Islet of Langerhans (tissue), 1 donor: Measurements from ENCODE around the gene MACROD2.

Source experiments
- FAIRE-seq: peaks from one replicate; lab custom pipeline; 2011; peaks lifted over from hg19 to GRCh38; lab: Jason Lieb, UNC

The MACROD2 gene

GRCh38 chr20:14595051-14595450 lies 599.7 kb downstream of the MACROD2 start:
- no peak for FAIRE-seq

DNA sequence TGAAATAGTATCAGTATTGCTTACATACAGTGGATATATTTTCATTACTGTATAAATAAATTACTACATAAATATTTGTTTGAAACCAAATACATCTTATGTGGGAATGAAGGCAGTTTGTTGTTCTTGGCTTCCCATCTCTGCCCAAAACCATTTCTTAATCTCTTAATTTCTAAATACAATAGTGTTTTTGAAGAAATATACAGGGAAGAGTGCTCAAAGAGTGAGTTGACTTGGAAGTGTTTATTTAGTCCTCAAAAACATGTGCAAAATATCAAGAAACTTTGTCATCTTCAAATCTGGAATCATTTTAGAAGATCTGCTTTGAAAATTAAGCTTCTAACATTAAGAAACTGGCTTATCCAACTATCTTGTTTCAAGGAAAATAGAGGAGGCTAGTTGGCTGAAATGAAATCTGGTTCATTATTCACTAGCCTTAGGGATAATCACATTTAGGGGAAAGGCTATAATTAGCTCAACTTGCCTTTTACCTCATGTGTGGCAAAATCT lies 601.9 kb downstream of the MACROD2 start:
- no peak for FAIRE-seq

DNA sequence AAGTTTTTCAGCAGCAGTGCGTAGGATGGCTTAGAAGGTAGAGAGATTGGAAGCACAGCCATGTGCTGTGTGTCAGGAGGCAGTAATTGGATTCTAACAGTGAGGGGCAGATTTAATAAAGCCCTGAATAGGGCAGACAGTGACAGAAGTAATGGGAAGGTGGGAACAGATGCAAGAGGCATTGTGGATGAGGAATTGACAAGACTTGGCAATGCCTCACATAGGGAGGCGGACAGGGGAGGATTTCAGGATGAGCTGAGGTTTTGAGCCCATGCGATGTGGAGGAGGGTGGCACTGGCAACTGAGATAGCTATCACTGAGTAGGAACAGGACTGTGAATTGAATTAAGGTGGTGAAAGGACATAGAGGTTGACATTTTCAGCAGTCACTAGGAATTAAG lies 604.3 kb downstream of the MACROD2 start:
- no peak for FAIRE-seq

DNA sequence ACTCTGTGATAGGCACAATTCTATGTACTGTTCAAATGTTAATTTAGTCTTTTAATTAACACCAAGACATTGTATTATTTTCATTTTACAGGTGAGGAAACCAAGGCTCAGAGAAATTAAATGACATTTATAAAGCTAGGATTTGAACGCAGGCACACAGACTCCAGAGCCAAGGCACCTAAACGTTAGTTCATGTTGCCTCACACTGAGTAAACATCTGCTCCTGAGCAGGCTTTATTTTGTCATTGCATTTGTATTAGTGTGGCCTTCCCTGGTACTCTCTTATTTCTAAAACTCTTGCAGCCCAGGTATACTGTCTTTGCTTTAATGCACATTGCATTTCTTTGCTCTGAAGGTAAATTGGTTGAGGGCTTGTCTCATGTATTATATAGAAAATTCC lies 605.2 kb downstream of the MACROD2 start:
- peak; percentile 33 for FAIRE-seq

GRCh38 chr20:14604143-14604542 lies 608.8 kb downstream of the MACROD2 start:
- no peak for FAIRE-seq

DNA sequence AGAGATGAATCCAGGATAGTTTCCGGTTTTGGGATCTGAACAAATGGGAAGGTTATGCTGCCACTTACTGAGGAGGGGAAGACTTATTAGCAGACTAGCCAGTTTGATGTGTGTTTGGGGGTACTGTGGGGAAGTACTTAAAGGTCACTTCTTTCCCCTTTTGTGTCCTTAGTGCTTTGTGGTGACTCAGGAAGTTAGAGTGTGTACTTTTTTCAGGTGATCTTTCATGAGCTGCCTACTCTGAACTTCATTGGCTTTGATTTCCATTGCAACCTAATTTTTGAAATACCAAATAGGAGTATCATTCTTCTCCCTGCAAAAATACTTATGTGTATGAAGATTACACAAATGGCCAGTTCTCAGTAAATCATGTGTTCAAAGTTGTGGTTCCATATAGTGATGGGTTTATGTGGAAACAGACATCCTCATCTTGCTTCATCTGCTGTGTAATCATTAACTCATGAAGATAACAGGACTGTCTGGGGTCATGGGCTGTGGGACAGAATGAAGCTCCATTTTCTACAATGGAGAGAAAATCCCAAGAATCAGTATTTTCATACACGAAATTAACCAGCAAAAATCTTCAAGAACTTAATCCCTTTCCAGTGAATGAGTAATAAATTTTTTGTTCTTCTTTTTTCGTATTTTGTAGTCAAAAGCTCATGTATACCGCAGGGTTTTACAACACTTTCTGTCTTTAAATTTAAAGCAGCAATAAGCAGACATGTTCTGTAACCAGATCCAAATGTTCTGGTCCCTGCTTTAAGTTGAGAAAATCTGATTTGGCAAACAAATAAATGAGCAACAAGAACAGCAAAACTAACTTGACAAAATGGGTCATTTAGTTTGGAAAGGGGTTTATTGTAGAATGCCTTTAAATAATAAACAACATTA lies 614.3 kb downstream of the MACROD2 start:
- FAIRE-seq: no peak

GRCh38 chr20:14611479-14611878 lies 616.2 kb downstream of the MACROD2 start:
- FAIRE-seq: no peak

GRCh38 chr20:14612391-14612790 lies 617.1 kb downstream of the MACROD2 start:
- FAIRE-seq: no peak

DNA sequence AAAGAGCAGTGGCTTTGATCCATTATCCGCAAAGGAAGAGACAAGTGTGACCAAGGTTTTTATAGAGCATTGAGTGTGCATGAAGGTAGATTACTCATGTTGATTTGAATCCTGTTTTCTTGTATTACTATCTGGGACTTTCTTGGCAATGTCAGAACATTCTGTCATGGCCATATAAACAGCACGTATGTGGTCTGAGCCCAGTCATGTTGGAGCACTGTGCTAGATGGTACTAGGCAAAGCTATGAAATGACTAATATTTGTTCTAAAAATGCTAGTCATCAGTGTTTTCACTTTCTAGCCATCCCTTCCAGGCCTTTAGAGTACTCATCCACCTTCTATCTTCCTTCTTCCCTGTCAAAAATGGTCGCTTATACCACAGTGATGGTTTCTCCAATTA lies 620.7 kb downstream of the MACROD2 start:
- FAIRE-seq: no peak

- FAIRE-seq: peak; percentile 9
Observed at GRCh38 chr20:14617123-14617522, 621.8 kb downstream of the MACROD2 start.

DNA sequence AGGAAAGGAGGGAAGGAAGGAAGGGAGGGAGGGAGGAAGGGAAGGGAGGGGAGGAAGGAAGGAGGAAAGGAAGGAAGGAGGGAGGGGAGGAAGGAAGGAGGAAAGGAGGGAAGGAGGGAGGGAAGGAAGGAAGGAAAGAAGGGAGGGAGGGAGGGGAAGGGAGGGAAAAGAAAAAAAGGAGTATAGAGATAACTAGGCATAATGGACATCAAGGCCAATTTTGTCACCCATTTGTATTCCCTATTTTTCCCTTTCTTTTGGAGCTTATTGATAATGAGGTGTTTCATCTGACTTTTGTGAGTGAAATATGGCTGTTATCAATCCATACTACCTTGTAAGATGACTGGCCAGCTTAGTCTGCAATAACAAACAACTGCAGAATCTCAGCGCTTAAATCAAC lies 624.1 kb downstream of the MACROD2 start:
- no peak for FAIRE-seq

- no peak for FAIRE-seq
Observed at GRCh38 chr20:14622796-14623195, 627.5 kb downstream of the MACROD2 start.

DNA sequence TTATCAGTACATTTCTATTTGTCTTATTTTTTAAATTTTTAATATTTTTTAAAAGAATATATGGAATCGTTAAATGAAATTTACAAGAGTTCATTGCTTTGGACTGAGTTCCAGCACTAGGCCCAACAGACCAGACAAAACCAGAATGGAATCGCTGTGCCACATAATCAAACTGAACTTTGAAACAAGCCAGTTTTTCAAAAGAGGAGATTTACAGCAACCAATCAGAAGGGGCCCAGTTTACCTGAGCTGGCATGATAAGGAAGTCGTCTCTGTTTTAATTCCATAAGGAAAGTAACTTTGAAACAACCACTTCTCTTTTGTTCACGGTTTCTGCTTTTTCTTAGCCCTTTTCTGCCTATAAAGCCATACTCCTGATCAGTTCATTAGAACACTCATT lies 635.7 kb downstream of the MACROD2 start:
- FAIRE-seq: no peak

DNA sequence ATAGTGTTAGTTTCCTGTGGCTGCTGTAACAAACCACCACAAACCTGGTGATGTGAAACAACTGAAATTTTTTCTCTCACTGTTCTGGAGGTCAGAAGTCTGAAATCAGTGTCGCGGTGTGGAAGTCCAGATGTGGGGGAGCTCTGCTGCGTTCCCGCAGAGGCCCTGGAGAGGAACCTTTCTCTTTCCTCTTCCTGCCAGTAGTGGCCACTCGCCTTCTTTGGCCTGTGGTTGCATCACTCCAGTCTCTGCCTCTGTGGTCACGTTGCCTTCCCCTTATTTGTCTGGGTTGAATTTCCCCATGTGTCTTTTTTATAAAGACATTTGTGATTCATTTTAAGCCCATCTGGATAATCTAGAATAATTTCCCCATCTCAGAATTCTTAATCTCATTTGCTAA lies 637.6 kb downstream of the MACROD2 start:
- FAIRE-seq: no peak

GRCh38 chr20:14633507-14633906 lies 638.2 kb downstream of the MACROD2 start:
- no peak for FAIRE-seq

DNA sequence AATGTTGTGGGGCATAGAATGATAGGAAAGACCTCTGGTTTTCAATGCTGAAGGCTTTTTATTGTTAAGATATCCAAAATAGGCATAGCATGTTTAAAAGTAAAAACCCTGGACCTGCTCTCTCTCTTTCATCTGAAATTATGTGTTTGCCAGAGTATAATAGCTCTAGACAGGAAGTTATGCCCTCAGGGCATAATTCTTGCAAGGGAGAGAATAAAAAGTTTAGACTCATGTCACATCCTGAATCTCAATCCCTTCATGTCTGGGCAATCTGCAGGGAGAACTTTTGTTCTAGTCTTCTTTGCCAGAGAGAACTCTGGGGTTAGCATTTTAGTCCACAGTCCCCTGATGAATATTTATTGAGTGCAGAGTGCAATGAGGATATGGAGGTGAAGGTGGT lies 639.3 kb downstream of the MACROD2 start:
- FAIRE-seq: no peak

DNA sequence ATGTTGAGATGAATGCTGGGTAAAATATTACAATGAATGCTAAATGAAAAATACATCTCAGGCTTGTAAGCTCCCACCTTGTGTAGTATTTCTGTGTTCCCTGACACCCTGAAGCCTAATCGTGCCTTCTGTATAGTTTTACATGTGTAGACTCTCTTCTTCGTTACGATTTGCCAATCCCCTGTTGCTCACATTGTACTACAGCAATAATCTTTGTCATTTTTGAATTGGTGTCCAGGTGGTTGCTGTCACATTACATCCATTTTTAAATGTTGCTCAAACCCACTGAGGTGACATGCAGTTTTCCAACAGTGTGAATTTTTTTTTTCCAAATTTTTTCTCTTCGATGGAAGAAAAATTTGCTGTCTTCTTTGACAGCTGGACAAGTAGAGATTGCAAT lies 642.1 kb downstream of the MACROD2 start:
- no peak for FAIRE-seq

DNA sequence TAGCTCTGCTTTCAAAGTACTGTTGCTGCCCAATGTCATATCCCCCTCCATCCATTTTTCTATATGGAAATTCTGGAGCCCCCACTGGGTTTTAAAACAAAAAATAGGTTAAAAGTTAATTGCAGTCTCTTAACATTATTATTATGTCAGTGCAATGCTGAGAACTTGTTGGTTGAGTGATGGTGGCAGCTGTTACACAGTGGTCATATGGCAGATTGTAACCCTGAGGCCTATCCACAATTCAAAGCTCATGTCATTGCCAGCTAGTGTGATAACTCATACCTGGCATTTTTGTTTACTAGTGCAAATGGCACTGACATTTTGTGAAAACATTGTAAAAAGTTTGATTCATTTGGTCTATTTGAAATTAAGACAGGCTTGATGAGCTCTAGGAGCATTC lies 647.8 kb downstream of the MACROD2 start:
- FAIRE-seq: no peak

DNA sequence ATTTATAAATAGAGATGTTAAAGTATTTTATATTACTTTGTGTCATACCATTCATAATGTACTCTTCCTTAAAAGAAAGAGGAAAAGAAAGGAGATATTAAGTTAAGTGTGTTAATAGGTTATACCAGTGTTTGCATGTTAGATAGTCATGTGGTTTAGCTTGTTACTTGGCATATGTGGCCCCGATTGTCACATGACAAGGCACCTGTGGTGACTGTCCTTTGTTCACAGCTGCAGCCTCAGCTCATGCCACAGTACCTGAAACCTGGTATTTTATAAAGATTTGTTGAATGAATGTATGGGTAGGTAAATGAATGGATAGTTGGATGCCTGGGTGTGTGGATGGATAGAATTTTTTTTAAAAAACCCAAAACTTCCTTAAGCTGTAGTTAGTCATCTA lies 648.2 kb downstream of the MACROD2 start:
- no peak for FAIRE-seq

- FAIRE-seq: no peak
Observed at GRCh38 chr20:14644306-14645097, 649.2 kb downstream of the MACROD2 start.

DNA sequence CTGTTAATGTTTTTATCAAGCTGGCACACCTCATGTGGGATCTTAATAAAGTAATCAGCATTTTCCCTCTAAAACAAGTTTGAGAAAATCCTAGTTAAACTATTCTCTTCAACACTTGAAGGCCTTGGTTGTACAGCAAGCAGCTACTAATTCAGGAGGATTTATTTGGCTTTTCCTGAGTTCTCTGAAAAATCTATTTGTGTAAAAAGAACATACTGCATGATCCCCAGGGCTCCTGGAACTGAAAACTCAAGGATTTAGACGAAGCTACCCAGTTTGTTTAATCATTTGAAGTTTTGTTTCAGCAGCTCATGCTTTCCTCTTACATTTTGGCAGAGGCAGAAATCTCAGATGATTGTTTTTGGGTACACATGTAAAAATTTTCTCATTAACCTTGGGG lies 651.7 kb downstream of the MACROD2 start:
- no peak for FAIRE-seq

DNA sequence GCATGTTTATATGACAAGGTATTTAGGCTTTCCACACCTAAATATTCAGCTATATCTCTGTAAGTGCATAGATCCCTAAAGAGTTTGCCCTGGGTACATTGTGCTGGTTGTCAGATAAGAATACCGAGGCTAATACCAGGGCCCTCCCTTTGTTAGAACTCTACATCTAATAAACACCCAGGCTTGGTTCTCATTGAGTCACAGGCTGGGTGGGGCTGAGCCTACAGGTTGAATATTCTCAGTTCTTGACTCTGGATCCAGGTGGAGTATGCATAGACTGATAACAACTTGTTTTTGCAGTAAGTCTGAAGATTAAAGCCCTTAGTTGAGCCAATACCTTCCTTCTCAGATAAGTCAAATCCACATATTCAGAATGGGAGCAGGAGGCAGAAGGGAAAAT lies 654.3 kb downstream of the MACROD2 start:
- FAIRE-seq: no peak

- FAIRE-seq: no peak
Observed at GRCh38 chr20:14657266-14658005, 662.1 kb downstream of the MACROD2 start.
